Stimulated activated naive CD8-positive, alpha-beta T cell treated with anti-CD3 and anti-CD28 coated beads, Interleukin-15, Interleukin-2, amounts not matched to agents 100 U/mL and 50 U/mL, for 24 hours (primary cell): ENCODE data around the gene CADPS.
"Not testable (repeated sequence)": the region's sequence is repeated elsewhere in the genome, so short reads cannot be mapped to it uniquely, and the experiment has no call there.

ENCODE experiments used
- ATAC-seq: fragments of 150-1000 bp; cut with Tn5 transposase; one replicate; pipeline ENCODE4 v1.10.0; 2021
- DNase-seq: peaks from one replicate; pipeline ENCODE4 v3.0.0; 2021

The CADPS gene

GRCh38 chr3:62592408-62592807 lies 282.8 kb downstream of the CADPS start:
- ATAC-seq (no peak), DNase-seq (no peak)

DNA sequence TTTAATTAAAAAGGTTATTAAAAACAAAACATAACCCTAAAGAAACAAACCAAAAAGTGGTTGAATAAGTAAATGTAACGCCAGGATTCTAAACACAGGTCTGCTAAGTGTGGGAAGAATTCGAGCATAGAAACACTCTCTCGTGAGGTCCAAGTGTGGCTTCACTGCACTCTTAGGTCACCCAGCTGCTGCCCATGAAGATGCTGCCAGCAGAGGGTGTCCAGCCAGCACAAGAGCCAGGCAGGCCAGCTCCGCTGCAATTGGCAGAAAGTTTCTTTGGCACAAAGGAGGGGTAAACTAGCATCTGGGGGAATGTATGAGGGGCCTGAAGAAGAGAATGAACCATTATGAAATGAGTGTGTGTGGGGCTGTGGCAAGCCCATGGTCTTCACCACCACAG lies 286.1 kb downstream of the CADPS start:
- no peak for ATAC-seq

GRCh38 chr3:62587579-62588031 lies 287.6 kb downstream of the CADPS start:
- no peak for DNase-seq

More for the DNA sequence above, 286.1 kb downstream of the CADPS start:
- DNase-seq: no peak

DNA sequence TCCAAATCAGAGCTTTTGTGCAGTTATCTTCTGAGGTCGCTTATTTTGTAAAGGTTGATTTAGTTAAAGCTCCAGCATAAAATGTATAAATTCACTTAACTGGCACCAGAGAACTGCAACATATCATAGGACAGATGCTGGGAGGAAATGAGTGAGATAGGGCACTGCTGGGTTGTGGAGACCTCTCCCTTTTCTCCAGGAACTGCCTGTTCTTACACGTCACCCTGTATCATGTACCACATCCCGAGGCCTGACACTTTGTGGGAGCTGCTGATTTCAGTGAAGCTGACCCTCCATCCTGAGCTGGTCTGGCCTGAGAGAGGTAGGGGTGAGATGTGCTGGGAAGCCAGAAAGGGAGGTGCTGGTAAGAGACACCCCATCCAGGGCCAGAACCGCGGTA lies 288.0 kb downstream of the CADPS start:
- DNase-seq (no peak), ATAC-seq (no peak)

More at GRCh38 chr3:62587579-62588031, 287.6 kb downstream of the CADPS start:
- ATAC-seq: no peak

DNA sequence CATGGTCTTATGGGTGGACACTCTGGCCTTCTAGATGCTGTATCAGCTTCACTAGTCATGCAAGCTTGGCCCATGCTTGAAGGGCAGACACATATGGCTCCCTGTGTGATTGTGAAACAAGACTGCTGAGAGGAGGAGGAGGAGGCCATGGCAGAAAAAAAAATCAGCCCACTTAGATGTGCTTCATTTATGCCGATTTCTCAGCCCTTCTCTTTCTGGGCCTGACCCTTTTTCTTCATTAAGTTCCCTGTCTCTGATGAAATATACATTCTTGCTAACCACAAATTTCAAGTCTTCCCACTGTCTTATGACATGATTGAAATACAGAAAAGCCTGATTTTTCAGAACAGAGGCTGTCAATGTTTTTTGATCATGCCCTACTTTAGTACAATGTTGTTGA lies 288.9 kb downstream of the CADPS start:
- ATAC-seq (no peak), DNase-seq (no peak)

DNA sequence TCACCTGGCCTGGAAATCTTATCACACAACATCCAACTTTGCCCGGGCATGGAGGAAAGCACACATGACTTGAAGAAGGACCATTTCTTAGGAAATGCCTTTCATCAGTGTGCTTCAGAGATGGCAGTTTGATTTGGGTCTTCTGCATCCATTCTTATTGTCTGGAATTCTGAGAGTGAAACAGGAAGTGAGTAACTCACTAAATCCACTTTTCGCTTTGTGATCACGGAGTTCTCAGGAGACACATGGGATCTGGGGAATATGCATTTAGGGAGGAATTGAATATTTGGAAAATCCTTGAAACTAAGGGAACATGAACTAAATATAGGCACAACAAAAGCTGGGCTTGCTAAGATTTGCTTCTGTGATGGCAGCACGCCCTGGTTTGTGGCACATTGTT lies 289.4 kb downstream of the CADPS start:
- DNase-seq (no peak), ATAC-seq (no peak)

DNA sequence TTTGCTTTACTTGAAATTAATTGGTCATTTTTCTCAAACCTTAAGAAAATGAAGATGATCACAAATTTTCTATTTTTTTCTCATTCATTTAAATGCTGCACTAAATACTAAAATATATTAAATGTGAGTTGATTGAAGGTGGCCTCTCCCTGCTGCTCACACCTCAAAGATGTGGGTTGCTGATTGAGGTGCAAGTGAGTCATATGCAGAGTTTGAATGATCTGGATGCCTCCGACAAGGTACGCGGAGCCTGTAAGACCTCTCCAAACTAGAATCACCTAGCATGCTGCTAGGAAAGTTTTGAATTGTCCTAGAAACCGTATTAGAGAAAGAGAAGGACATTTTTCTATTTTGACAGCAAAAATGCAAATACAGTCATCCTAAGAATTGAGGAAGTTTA lies 290.6 kb downstream of the CADPS start:
- ATAC-seq: no peak
- no peak for DNase-seq

GRCh38 chr3:62582495-62583172 lies 292.6 kb downstream of the CADPS start:
- no peak for ATAC-seq
- no peak for DNase-seq

DNA sequence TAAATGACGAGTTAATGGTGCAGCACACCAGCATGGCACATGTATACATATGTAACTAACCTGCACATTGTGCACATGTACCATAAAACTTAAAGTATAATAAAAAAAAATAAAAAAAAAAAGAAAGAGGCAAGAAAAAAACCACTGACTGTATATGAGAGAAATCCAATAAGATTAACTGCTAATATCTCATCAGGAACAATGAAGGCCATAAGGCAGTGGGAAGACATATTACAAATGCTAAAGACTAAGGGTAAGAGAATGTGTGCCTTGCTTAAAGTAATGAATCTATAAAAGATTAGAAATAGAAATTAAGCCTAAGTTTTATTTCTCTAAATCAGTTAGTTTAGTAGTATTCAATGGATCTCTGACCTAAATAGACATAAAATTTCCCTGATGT lies 294.7 kb downstream of the CADPS start:
- ATAC-seq, DNase-seq: not testable (repeated sequence)

- ATAC-seq (no peak), DNase-seq (no peak)
These were observed 298.1 kb downstream of the CADPS start for GRCh38 chr3:62577153-62577552.

DNA sequence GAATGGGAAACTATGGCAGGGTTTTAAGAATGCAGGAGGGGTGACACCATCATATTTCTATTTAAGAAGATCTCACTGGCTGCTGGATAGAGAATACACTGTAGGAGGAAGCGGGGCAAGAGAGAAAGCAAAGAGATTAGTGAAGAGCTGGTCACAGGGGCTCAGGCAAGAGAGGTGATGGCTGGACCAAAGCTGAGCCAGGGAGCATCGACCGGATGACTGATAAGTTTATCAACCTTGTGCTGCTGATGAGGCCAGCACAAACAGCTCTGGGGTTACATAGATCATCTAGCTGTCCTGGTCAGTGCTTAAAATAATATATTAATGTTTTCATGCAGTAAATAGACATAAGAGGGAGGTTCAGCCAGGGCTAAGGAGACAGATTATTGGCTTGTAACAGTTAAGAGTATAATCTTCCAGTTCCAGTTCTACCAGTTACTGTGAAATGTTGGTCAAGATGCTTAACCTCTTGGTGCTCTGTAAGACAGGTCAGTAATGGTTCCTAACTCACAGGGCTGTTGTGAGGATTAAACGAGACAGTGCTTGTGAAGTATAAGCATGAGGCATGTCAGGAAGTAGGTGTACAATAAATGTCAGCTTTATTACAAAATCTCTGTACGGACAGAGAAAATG lies 300.8 kb downstream of the CADPS start:
- ATAC-seq (no peak), DNase-seq (no peak)

GRCh38 chr3:62571916-62572315 lies 303.3 kb downstream of the CADPS start:
- ATAC-seq (no peak), DNase-seq (no peak)

- no peak for ATAC-seq
- DNase-seq: no peak
These were observed 304.3 kb downstream of the CADPS start for GRCh38 chr3:62570888-62571287.

GRCh38 chr3:62569609-62570008 lies 305.6 kb downstream of the CADPS start:
- ATAC-seq (no peak), DNase-seq (no peak)

GRCh38 chr3:62567097-62568021 lies 307.9 kb downstream of the CADPS start:
- ATAC-seq (no peak), DNase-seq (no peak)

DNA sequence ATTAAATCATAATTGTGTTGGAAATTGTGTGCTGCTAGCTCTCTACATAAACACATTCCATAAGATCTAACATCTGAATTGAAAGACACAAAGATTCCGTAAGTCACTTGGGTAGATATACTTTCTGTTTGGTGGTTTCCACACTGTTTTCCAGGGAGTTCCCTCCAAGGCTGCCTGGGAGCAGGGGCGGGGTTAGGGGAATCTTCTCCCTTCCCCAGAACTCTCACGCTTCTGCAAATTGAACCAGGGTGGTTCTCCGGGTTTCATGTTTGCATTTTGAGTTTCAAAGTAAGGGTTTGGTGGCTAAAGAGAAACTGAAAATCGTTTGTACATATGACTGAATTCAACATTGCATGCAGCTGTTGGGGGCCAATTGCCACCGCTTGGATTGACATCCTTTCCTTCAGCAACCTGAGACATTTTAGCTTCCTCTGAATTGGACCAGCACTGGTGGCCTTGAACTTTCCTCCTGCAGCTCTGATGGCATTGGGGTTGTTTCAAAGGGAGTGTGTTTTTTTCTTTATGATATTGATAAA lies 309.1 kb downstream of the CADPS start:
- no peak for DNase-seq
- no peak for ATAC-seq

GRCh38 chr3:62562596-62562995 lies 312.6 kb downstream of the CADPS start:
- ATAC-seq (no peak), DNase-seq (no peak)

DNA sequence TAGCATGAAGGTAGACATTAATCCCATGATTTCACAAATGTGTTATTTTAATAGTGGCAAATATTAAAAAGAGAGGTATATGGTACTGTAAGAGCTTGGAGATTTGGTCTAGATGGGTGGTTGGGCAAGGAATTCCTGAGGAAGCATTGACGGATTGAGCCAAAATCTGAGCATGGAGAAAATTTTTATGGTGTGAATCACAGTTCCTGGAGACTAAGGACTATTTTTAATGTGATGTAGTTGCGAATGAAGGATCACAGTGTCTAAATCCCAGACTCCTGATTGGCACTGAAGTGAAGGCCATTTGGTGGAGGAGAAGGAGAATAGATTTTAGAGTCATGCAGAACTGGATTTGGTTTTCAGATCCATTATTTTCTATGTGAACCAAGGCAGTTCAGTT lies 313.2 kb downstream of the CADPS start:
- DNase-seq (no peak), ATAC-seq (no peak)

DNA sequence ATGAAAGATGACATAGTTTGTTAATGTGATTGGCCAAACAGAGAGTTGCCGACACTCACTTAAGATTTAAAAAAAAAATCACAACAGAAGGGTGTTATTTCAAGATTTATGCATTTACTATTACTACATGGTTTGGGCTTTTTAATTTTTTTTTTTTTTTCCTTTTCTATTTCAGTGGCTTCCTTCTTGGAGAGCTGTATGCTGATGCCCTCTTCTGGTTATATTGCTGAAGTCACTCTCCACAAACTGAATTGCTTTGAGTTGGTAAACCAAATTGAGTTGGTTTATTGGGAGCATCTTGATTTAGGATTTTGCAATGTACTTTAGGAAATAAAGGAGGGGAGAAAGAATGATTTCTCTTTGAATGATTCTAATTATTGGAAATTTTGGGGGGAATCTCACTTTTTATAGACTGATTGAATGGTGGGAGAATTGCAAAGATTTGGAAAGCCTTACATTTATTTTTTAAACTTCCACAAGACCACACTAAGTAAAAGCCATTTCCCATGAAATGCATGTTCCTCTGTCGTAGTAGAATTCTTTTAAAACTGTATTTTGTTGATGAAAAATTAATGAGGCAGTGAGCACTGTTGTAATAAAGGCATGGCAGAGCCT lies 315.3 kb downstream of the CADPS start:
- DNase-seq: no peak
- ATAC-seq: no peak

DNA sequence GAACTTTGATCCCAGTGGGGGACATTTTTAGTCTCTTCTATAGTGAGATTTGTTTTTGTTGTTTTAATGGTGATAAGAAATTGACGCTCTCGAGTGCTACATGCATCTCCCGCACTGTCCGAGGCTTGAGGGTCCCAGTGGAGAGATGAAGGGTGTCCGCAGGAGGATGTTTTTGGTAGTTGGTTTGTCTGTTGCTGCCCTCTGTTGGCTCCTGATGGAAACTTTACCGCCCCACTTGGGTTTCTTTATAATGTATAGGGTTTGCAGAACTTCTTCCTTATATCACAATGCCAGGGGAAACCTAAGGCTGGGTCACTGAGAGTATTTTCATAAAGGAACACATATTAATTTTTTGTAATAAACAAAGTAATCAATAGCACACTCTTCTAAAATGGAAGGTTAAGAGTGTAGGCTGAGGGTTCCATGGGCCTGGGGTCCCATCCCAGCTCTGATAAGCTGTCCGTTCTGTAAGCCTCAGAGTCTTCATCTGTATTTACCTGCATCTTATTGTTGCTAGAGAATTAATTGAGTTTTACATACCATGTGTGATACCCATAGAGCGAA lies 316.6 kb downstream of the CADPS start:
- no peak for ATAC-seq

GRCh38 chr3:62557983-62558382 lies 317.2 kb downstream of the CADPS start:
- no peak for ATAC-seq
- DNase-seq: no peak

More for the DNA sequence above, 316.6 kb downstream of the CADPS start:
- DNase-seq: peak; percentile 4

- no peak for ATAC-seq
- DNase-seq: no peak
These were observed 317.8 kb downstream of the CADPS start for GRCh38 chr3:62557450-62557849.
